ENCODE data around the gene RIOK1.

RIOK1 gene

DNA sequence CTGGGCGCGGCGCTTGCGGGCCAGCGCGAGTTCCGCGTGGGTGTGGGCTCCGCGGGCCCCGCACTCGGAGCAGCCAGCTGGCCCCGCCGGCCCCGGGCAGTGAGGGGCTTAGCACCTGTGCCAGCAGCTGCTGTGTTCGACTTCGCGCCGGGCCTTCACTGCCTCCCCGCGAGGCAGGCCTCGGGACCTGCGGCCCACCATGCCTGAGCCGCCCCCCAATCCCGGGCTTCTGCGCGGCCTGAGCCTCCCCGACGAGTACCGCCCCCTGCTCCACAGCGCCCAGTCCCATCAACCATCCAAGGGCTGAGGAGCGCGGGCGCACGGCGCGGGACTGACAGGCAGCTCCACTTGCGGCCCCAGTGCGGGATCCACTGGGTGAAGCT, 36.2 kb downstream of the RIOK1 start:
- TF ChIP-seq GATA2 (IDR thresholded peaks at IDR 0.05; ENCODE audit: low read depth, low read length), result no peak

DNA sequence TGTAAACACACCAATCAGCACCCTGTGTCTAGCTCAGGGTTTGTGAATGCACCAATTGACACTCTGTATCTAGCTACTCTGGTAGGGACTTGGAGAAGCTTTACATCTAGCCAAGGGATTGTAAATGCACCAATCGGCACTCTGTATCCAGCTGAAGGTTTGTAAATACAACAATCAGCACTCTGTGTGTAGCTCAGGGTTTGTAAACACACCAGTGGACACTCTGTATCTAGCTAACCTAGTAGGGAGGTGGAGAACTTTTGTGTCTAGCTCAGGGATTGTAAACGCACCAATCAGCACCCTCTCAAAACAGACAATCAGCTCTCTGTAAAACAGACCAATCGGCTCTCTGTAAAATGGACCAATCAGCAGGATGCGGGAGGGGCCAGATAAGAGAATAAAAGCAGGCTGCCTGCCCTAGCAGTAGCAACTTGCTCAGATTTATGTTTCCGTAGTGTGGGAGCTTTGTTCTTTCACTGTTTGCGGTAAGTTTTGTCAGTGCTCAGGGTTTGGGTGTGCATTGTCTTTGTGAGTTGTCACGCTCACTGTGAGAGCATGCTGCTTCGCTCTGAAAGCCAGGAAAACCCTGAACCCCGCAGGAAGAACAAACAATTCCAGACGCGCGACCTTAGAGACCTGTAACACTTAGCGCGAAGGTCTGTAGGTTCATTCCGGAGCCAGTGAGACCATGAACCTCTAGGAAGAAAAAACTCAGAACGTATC, 37.0 kb downstream of the RIOK1 start:
- TF ChIP-seq GATA2 (IDR thresholded peaks at IDR 0.05; ENCODE audit: low read depth, low read length), result no peak
- TF ChIP-seq GATA3 (IDR thresholded peaks at IDR 0.05; ENCODE audit: low read depth, low read length), result no peak

DNA sequence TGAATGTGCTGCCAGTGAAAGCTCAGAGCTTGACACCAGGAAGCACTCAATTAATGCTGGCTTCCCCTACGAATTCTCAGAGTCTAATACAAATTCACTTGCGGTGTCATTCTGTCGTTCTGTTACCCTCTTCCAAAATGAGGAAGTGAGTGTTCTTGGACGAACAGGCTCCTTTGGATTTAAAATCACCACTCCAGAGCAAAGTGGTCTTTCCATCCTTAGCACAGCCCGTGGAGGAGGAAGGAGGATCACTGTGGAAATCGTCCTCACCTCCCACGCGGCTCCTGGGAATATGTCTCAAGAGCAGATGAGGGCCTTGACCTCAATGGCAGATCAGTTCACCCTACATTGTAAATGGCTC, 41.7 kb downstream of the RIOK1 start:
- no peak for TF ChIP-seq GATA2 (IDR thresholded peaks at IDR 0.05; ENCODE audit: low read depth, low read length)
- no peak for TF ChIP-seq GATA3 (IDR thresholded peaks at IDR 0.05; ENCODE audit: low read depth, low read length)

DNA sequence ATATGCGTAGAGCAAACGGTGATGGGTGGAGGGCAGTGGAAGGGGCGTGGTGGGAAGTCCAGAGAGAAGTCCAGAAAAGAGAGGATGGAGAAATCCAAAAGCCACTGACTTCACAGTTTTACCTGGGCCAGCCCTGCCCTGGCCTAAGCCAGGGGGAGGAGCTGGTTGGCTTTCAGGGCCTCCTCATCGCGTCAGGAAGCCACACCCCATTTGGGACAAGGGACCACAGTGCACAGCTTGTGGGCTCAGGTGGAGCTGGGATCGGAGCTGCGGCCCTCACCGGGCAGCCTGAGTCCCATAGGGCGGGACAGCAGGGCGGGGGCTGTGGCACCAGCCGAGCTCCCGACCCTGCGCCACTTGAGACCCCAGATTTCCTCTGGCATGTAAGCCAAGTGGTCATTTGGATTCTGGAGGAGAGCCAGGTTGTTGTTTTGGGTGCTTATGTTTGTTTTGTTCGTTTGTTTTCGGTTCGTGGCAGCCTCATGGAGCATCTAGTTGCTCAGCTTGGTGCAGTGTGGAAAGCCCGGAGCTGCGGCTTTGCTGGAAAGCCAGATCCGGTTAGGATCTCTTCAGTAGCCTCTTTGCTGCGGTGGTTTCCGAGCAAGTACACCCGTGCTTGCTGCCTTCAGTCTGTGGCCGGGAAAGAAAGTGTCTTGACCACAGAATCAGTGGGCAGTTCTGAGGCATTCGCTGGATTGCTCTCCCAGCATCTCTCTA, 42.2 kb downstream of the RIOK1 start:
- TF ChIP-seq GATA3 (IDR thresholded peaks at IDR 0.05; ENCODE audit: low read depth, low read length) (no peak), GATA2 (IDR thresholded peaks at IDR 0.05; ENCODE audit: low read depth, low read length) (no peak)

DNA sequence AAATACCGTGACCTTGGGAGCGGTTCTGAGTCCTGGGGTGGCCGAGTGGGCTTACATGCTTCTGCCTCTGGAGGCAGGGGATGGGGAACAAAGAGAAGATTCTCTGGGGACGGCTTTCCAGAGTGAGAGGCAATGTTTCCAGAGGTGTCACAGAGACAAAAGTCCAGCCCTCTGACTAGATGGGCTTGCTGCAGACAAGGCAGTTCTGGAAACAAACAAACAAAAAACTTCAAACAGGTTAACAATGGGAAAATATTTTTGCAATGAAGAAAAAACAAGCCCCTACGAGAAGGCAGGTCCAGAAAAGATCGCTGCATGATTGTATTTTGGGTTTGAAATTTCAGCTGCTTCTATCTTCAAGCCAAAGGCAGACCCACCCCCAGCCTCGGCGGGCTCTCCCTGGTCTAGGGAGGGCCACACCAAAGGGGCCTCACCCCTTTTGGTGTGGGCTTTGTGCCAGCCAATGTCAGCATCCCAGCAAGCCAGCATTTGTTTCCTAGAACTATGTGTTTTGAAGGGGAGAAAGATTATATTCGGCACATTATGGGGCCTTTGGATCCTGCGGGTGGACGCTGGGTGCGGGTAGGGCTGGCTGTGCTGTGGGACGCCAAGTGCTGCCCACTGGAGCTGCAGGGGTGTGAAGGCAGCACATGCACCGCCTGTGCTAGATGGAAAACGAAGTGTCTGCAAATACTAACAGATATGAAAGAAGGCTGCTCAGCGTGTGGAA, 42.9 kb downstream of the RIOK1 start:
- TF ChIP-seq GATA2 (IDR thresholded peaks at IDR 0.05; ENCODE audit: low read depth, low read length) (no peak), GATA3 (IDR thresholded peaks at IDR 0.05; ENCODE audit: low read depth, low read length) (no peak)

DNA sequence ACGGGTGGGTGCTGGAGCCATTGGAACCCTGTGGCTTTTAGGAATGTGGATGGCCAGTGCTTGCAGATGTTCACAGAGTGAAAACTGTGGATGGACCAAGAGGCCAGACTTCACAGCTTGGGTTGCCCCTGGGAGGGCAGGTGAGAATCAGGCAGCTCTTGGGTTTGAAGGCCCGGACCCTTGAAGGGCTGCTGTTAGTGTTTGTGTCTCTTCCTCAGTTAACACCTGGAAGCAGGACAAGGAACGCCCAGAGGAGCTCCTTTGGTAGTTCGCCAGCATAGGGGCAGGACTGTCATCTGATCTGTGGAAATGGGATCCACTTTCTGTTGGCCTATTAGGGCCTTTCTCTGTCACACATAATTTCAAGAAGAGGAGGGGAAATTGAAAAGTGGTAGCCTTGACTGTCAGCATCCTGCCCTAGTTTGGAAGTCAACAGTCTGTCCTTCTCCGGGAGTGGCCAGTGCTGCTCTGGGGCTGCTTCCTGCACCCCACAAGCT, 43.6 kb downstream of the RIOK1 start:
- TF ChIP-seq GATA2 (IDR thresholded peaks at IDR 0.05; ENCODE audit: low read depth, low read length) (no peak), GATA3 (IDR thresholded peaks at IDR 0.05; ENCODE audit: low read depth, low read length) (no peak)

DNA sequence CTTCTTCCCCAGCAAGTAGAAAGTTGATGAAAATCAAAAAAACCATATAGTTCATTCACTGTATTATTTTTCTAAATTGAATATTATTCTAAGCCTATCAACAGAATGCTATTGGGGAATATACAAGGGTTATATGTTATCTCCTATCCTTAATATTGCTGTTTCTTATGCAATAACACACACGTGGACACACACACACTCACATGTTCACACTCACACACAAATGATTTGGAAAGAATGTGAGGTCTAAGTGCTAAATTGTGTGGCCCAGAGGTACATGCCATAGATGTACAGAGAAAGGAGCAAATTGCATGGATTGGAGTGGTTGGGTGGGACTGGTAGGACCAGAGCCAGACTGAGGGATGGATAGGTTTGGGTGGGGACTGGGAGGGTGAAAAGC, 45.1 kb downstream of the RIOK1 start:
- TF ChIP-seq GATA2 (IDR thresholded peaks at IDR 0.05; ENCODE audit: low read depth, low read length) (no peak), GATA3 (IDR thresholded peaks at IDR 0.05; ENCODE audit: low read depth, low read length) (no peak)

DNA sequence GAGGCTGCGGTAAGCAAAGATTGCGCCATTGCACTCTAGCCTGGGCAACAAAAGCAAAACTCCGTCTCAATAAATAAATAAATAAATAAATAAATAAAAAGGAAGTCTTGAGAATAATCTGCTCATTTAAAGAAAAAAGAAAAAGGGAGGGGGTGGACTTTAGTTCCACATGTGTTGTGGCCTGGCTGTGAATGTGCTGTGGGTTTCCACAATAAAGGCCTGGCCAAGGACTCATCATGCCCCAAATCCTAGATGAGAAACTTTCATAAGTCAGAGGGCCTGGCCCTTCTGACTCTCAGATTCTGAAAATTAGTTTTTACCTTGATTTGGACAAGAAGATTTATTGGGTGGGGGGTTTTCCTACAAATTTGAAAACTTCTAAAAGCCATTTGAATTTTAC, 48.4 kb downstream of the RIOK1 start:
- TF ChIP-seq GATA3 (IDR thresholded peaks at IDR 0.05; ENCODE audit: low read depth, low read length) (no peak), GATA2 (IDR thresholded peaks at IDR 0.05; ENCODE audit: low read depth, low read length) (no peak)

DNA sequence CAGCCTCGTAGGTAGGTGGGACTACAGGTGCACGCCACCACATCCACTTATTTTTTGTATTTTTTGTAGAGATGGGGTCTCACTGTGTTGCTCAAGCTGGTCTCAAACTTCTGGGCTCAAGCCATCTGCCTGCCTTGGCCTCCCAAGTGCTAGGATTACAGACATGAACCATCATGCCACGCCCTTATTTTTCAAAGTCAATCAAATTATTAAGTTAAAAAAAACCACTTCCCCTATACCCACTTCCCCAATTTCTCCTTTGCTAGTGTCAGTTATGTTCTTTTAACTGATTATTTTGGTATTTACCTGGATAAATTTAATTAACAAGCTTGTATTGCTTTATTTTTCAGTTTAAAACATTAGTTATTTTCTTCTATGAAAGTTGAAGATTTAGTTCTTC, 49.6 kb downstream of the RIOK1 start:
- TF ChIP-seq GATA3 (IDR thresholded peaks at IDR 0.05; ENCODE audit: low read depth, low read length) (no peak), GATA2 (IDR thresholded peaks at IDR 0.05; ENCODE audit: low read depth, low read length) (no peak)

DNA sequence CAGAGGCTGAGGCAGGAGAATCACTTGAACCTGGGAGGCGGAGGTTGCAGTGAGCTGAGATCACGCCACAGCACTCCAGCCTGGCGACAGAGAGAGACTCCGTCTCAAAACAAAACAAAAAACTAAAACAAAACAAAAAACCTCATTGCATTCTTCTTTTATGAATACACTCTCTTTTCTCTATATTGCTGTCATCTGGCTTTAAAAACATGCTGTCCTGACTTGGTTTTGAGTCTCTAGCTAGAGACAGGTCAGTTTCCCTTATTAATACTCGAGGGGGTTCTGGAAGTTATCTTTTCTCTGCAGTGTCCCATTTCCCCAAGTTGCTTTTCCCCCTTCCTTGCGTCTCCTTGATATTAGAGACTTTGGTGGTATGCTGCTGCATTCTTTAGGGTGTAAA, 50.9 kb downstream of the RIOK1 start:
- TF ChIP-seq GATA3 (IDR thresholded peaks at IDR 0.05; ENCODE audit: low read depth, low read length), result no peak
- no peak for TF ChIP-seq GATA2 (IDR thresholded peaks at IDR 0.05; ENCODE audit: low read depth, low read length)

DNA sequence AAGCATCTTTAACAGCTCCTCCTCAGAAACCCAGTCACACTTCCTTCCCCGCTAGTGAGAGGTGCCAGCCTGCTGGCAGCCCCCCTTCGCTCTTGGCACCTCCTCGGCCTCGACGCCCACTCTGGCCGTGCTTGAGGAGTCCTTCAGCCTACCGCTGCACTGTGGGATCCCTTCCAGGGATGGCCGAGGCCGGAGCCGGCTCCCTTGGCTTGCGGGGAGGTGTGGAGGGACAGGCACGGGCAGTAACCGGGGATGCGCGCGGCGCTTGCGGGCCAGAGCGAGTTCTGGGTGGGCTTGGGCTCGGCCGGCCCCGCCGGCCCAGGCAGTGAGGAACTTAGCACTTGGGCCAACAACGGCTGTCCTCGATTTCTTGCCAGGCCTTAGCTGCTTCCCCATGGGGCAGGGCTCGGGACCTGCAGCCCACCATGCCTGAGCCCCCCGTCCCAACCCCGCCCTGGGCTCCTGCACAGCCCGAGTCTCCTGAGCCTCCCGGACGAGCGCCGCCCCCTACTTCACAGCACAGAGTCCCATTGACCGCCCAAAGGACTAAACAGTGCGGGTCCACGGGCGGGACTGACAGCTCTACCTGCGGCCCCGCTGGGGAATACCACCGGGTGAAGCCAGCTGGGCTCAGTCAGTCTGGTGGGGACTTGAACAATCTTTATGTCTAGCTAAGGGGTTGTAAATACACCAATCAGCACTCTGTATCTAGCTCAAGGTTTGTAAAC, 51.6 kb downstream of the RIOK1 start:
- TF ChIP-seq GATA2 (IDR thresholded peaks at IDR 0.05; ENCODE audit: low read depth, low read length), result no peak
- no peak for TF ChIP-seq GATA3 (IDR thresholded peaks at IDR 0.05; ENCODE audit: low read depth, low read length)

DNA sequence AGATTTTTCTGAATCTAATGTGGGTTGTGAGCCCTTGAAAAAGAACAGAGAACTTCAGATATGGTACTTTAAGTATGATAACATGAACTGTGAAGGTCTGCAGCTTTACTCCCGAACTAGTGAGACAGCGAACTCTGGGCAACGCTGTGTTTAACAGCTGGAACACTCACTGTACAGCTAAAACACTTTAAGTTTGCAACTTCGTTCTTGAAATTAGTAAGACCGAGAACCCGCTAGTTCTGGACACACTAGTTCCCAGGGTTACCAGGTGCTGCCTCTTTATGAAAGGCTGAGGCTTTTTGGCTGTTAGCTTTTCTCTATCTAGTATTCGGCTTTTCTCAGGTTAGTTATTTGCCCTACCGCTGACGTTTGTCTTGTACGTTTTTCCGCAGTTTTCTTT, 52.9 kb downstream of the RIOK1 start:
- TF ChIP-seq GATA3 (IDR thresholded peaks at IDR 0.05; ENCODE audit: low read depth, low read length) (no peak), GATA2 (IDR thresholded peaks at IDR 0.05; ENCODE audit: low read depth, low read length) (no peak)

DNA sequence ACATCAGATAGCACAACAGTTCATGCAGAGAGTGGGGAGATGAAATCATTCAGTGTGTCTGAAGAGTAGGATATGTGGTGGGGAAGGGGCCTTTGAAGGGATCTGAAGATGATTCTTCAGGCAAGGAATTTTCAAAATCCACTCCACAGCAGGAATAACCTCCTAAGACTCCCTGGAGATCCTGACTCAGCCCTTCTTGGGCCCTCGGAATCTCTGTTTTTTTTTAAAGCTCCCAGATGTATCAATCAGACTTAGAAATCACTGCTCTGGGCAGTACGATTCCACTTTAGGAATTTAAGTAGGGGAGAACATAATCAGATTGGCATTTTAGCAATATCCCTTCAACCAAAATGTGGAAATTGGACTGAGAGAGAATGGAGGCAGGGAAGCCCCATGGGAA, 55.5 kb downstream of the RIOK1 start:
- no peak for TF ChIP-seq GATA2 (IDR thresholded peaks at IDR 0.05; ENCODE audit: low read depth, low read length)
- TF ChIP-seq GATA3 (IDR thresholded peaks at IDR 0.05; ENCODE audit: low read depth, low read length), result no peak

DNA sequence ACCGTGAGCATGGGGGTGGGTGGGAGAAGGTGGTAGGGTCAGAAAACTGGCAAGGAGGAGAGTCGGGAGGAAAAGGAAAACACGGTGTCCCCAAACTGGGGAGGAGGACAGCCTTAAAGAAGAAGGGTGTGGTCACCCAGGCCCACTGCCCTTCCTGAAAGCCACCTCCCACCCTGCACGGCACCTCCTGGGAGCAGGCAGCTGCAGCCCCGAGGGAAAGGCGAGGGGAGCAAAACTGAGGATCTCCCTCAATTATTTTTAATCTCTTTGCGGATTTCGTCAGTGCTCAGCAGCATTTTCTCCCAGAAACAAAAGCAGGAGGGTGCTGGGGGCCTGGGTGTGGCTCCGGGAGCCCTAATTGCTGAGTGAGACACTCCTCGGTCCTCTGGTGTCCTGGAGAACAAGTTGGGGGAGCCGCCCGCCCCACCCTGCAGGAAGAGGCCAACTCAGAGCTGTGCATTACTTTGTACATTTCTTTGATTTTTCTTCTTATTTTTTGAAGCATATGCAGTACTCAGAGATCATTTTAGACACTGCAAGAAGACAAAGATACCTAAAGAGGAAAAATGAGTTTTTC, 56.4 kb downstream of the RIOK1 start:
- no peak for TF ChIP-seq GATA2 (IDR thresholded peaks at IDR 0.05; ENCODE audit: low read depth, low read length)
- TF ChIP-seq GATA3 (IDR thresholded peaks at IDR 0.05; ENCODE audit: low read depth, low read length), result no peak
